H9 (cell line): ENCODE data around the gene RTN4R. TPM values are rescaled to one million over a fixed set of nuclear protein-coding genes. Genes with fewer than 3 reads are reported as not detected.

Source experiments
- DNase-seq: peaks from one replicate; pipeline ENCODE4 v3.0.0-alpha.2; 2017
- H2AFZ ChIP-seq: one replicate; pipeline ENCODE4 v1.6.1; 2013; ENCODE audit warnings: mild to moderate bottlenecking, low read length, control low read depth, moderate library complexity
- H2AK5ac ChIP-seq: 2 replicates; pipeline ENCODE4 v1.6.1; 2013; ENCODE audit warnings: low read length, control low read depth, mixed read lengths; ENCODE audit not compliant: insufficient read length
- H2BK120ac ChIP-seq: one replicate; pipeline ENCODE4 v1.6.1; 2013; ENCODE audit warnings: low read depth, mild to moderate bottlenecking, low read length, control low read depth, inconsistent platforms; ENCODE audit not compliant: poor library complexity, severe bottlenecking
- H2BK12ac ChIP-seq: 2 replicates; pipeline ENCODE4 v1.6.1; 2013; ENCODE audit warnings: low read length, control low read depth, mixed read lengths, low read depth; ENCODE audit not compliant: insufficient read length
- H2BK15ac ChIP-seq: 2 replicates; pipeline ENCODE4 v1.6.1; 2013; ENCODE audit warnings: low read depth, low read length, control low read depth
- H2BK20ac ChIP-seq: one replicate; pipeline ENCODE4 v1.6.1; 2013; ENCODE audit warnings: low read depth, mild to moderate bottlenecking, low read length, control low read depth, inconsistent platforms; ENCODE audit not compliant: poor library complexity, severe bottlenecking
- H2BK5ac ChIP-seq: 2 replicates; pipeline ENCODE4 v1.6.1; 2013; ENCODE audit warnings: low read length, control low read depth, mixed read lengths; ENCODE audit not compliant: insufficient read length
- H3K14ac ChIP-seq: 2 replicates; pipeline ENCODE4 v1.6.1; 2013; ENCODE audit warnings: low read length, control low read depth; ENCODE audit not compliant: insufficient read depth
- H3K18ac ChIP-seq: 2 replicates; pipeline ENCODE4 v1.6.1; 2013; ENCODE audit warnings: low read depth, mild to moderate bottlenecking, mixed read lengths, low read length, control low read depth; ENCODE audit not compliant: insufficient read length
- H3K23ac ChIP-seq: 2 replicates; pipeline ENCODE4 v1.6.1; 2013; ENCODE audit warnings: low read length, control low read depth, mixed read lengths, low read depth; ENCODE audit not compliant: insufficient read length
- H3K23me2 ChIP-seq: 2 replicates; pipeline ENCODE4 v1.6.1; 2013; ENCODE audit warnings: low read depth, mild to moderate bottlenecking, mixed read lengths, low read length, control low read depth; ENCODE audit not compliant: insufficient read length, poor library complexity, severe bottlenecking
- H3K27ac ChIP-seq: 2 replicates; pipeline ENCODE4 v1.5.1; 2013; ENCODE audit warnings: low read length, control low read depth, mixed read lengths, low read depth; ENCODE audit not compliant: insufficient read length
- H3K27me3 ChIP-seq: 2 replicates; pipeline ENCODE4 v1.6.1; 2013; ENCODE audit warnings: low read length, control low read depth, inconsistent platforms; ENCODE audit not compliant: insufficient read depth
- H3K4ac ChIP-seq: 2 replicates; pipeline ENCODE4 v1.6.1; 2013; ENCODE audit warnings: low read depth, mild to moderate bottlenecking, control low read depth, inconsistent platforms, low read length, moderate library complexity
- H3K4me1 ChIP-seq: 2 replicates; pipeline ENCODE4 v1.6.1; 2013; ENCODE audit warnings: low read length, control low read depth, inconsistent platforms; ENCODE audit not compliant: insufficient read depth
- H3K4me2 ChIP-seq: 2 replicates; pipeline ENCODE4 v1.6.1; 2013; ENCODE audit warnings: low read length, control low read depth, mixed read lengths; ENCODE audit not compliant: insufficient read length, insufficient read depth
- H3K56ac ChIP-seq: 2 replicates; pipeline ENCODE4 v1.6.1; 2013; ENCODE audit warnings: low read depth, mild to moderate bottlenecking, mixed read lengths, low read length, control low read depth; ENCODE audit not compliant: insufficient read length
- H3K79me1 ChIP-seq: 2 replicates; pipeline ENCODE4 v1.6.1; 2013; ENCODE audit warnings: low read depth, mild to moderate bottlenecking, moderate library complexity, low read length, control low read depth, inconsistent platforms; ENCODE audit not compliant: insufficient read depth, poor library complexity, severe bottlenecking
- H3K79me2 ChIP-seq: 2 replicates; pipeline ENCODE4 v1.6.1; 2013; ENCODE audit warnings: low read length, control low read depth, inconsistent platforms; ENCODE audit not compliant: insufficient read depth
- H3K9ac ChIP-seq: 2 replicates; pipeline ENCODE4 v1.6.1; 2013; ENCODE audit warnings: low read length, control low read depth, mixed read lengths; ENCODE audit not compliant: insufficient read length; ENCODE audit errors: extremely low read depth
- H3K9me3 ChIP-seq: one replicate; pipeline ENCODE4 v1.6.1; 2013; ENCODE audit warnings: low read depth, low read length, inconsistent platforms; ENCODE audit not compliant: control insufficient read depth
- H3T11ph ChIP-seq: one replicate; pipeline ENCODE4 v1.6.1; 2013; ENCODE audit warnings: mild to moderate bottlenecking, low read length, control low read depth, inconsistent platforms
- H4K20me1 ChIP-seq: one replicate; pipeline ENCODE4 v1.6.1; 2013; ENCODE audit not compliant: control insufficient read depth, insufficient read length, insufficient read depth
- H4K5ac ChIP-seq: 2 replicates; pipeline ENCODE4 v1.6.1; 2013; ENCODE audit warnings: low read depth, mild to moderate bottlenecking, mixed read lengths, low read length, control low read depth; ENCODE audit not compliant: insufficient read length
- H4K8ac ChIP-seq: replicated peaks from 2 replicates; pipeline ENCODE4 v1.6.1; 2013; ENCODE audit warnings: low read length, control low read depth, mixed read lengths, low read depth; ENCODE audit not compliant: insufficient read length
- H4K91ac ChIP-seq: 2 replicates; pipeline ENCODE4 v1.6.1; 2013; ENCODE audit warnings: low read depth, mild to moderate bottlenecking, moderate library complexity, mixed read lengths, low read length, control low read depth; ENCODE audit not compliant: insufficient read length
- H3K27ac Mint-ChIP-seq, 3 experiments: 2 replicates in 2 of 3; 3 replicates in 1 of 3; pipeline ENCODE4 v1.8.0; 2020 to 2021; ENCODE audit warnings: mixed read lengths in 3 of 3, mild to moderate bottlenecking in 1 of 3, moderate library complexity in 1 of 3
- H3K27me3 Mint-ChIP-seq: 2 replicates; pipeline ENCODE4 v1.8.0; 2021; ENCODE audit warnings: low read depth, mild to moderate bottlenecking, moderate library complexity, mixed read lengths
- H3K36me3 Mint-ChIP-seq, 3 experiments: 2 replicates in 2 of 3; 3 replicates in 1 of 3; pipeline ENCODE4 v1.8.0; 2020 to 2021; ENCODE audit warnings: low read depth in 3 of 3, mixed read lengths in 3 of 3; ENCODE audit not compliant: insufficient read depth in 1 of 3
- H3K4me1 Mint-ChIP-seq, 2 experiments: 2 replicates each; pipeline ENCODE4 v1.8.0; 2020; ENCODE audit warnings: mixed read lengths in 2 of 2
- H3K4me3 Mint-ChIP-seq, 2 experiments: 2 replicates in 1 of 2; 3 replicates in 1 of 2; pipeline ENCODE4 v1.8.0; 2020 to 2021; ENCODE audit warnings: mild to moderate bottlenecking in 2 of 2, mixed read lengths in 2 of 2, moderate library complexity in 1 of 2
- H3K9me3 Mint-ChIP-seq, 2 experiments: 2 replicates in 1 of 2; 3 replicates in 1 of 2; pipeline ENCODE4 v1.8.0; 2020; ENCODE audit warnings: mild to moderate bottlenecking in 2 of 2, mixed read lengths in 2 of 2, moderate library complexity in 1 of 2
- CTCF ChIP-seq: fragments of 200-600 bp; sonication (generic); conservative IDR thresholded peaks from 3 replicates; pipeline ENCODE4 v1.8.0; 2021; ENCODE audit warnings: antibody characterized with exemption, mild to moderate bottlenecking
- WGBS: extraction: QIAGEN DNeasy Blood & Tissue Kit; methylation state at CpG from one replicate; pipeline ENCODE4 v1.1.7; 2013; ENCODE audit warnings: missing lambda C conversion rate, low lambda C conversion rate, mixed read lengths; ENCODE audit not compliant: insufficient read length; ENCODE audit errors: extremely low coverage; 5-methylcytosine and 5-hydroxymethylcytosine counted together
- total RNA-seq: library from RNA; stranded (reverse); gene quantifications from 2 replicates; pipeline ENCODE4 v1.2.1, GENCODE V29; 2021

The RTN4R gene
- total RNA-seq, 1 experiment from 2014 or later = 19.0 TPM

GRCh38 chr22:20216863-20217499 is 51.1 kb downstream of the RTN4R start:
- Histone ChIP-seq H2BK15ac (no peak overlapping the region), H3K4ac (no peak overlapping the region), H4K20me1 (no peaks in the 10 kb centered on the region), H3K79me1 (no peaks in the 10 kb centered on the region), H3K56ac (no peak overlapping the region), H3K4me1 (no peaks in the 10 kb centered on the region), H2BK20ac (no peak overlapping the region), H3K4me2 (no peak overlapping the region), H3K18ac (no peak overlapping the region), H3K27me3 (no peaks in the 10 kb centered on the region), H3K14ac (no peak overlapping the region), H4K5ac (no peak overlapping the region), H3K79me2 (no peaks in the 10 kb centered on the region), H3T11ph (no peak overlapping the region), H2AK5ac (no peak overlapping the region), H3K9me3 (no peaks in the 10 kb centered on the region), H2BK5ac (no peak overlapping the region), H3K23me2 (no peaks in the 10 kb centered on the region), H2BK120ac (no peak overlapping the region), H2BK12ac (no peak overlapping the region), H4K8ac (no peak overlapping the region), H2AFZ (no peak overlapping the region), H4K91ac (no peak overlapping the region), H3K23ac (no peak overlapping the region), H3K27ac (no peak overlapping the region), H3K9ac (no peak overlapping the region)
- no peak for DNase-seq
- no peaks in the 10 kb centered on the region for H3K36me3 Mint-ChIP-seq
- H3K4me3 Mint-ChIP-seq = no peak overlapping the region
- H3K27me3 Mint-ChIP-seq = no peaks in the 10 kb centered on the region; the same call in 1 of the 2 replicates
- H3K27ac Mint-ChIP-seq = no peak overlapping the region; a peak in 1 of 7 replicates
- H3K4me1 Mint-ChIP-seq = 0 out of 4 replicates have a peak, but pooled peaks cover 0 to 2% of the 10 kb centered on the region in 2 experiments
- peaks cover 0 to 5% of the 10 kb centered on the region in 2 experiments; a peak in 1 of 5 replicates for H3K9me3 Mint-ChIP-seq
- no CpG with 5 or more reads among the region's 12 CpGs for WGBS
- TF ChIP-seq CTCF = no peak
